CD4-positive, alpha-beta T cell treated with Interferon gamma for 1 hour (primary cell): ENCODE data around the gene ERP44.

Experiments used
- DNase-seq: peaks from one replicate; pipeline ENCODE4 v3.0.0-alpha.2; 2020

ERP44 gene

GRCh38 chr9:99929652-99930051 is 169.1 kb downstream of the ERP44 start:
- DNase-seq: no peak
